K562 (cell line): ENCODE results near the gene LRTM1. TPM values are rescaled to one million over a fixed set of nuclear protein-coding genes. Genes with fewer than 3 reads are reported as not detected.

Experiments
- ATAC-seq: fragments of 200-7000 bp; cut with Tn5 transposase; 3 replicates; pipeline ENCODE4 v1.9.1; 2020; ENCODE audit warnings: moderate library complexity
- BruUV-seq: library from RNA; stranded (reverse); fragments of 400-500 nt; replicated peaks from 2 replicates; lab custom pipeline; 2021; lab: Mats Ljungman, UMichigan
- CTCF ChIA-PET: fragments of 300-600 bp; formaldehyde crosslinking; extraction: SDS; loops from one replicate; lab custom pipeline; 2021; ENCODE audit warnings: low intra/inter-chr PET ratio; lab: Yijun Ruan, JAX
- POLR2A ChIA-PET: fragments of 300-600, 350-650 bp; sonication (Branson Sonifier 250); formaldehyde crosslinking; extraction: SDS; loops from one replicate; lab custom pipeline; 2021; ENCODE audit warnings: antibody characterized with exemption, inconsistent platforms; lab: Yijun Ruan, JAX
- DNase-seq, 4 experiments: peaks; one replicate each; pipeline versions ENCODE4 v3.0.0 to v3.0.0-alpha.2; 2011 to 2018; ENCODE audit warnings: low spot score in 3 of 4, mixed read lengths in 3 of 4; ENCODE audit errors: extremely low read depth in 1 of 4
- FAIRE-seq: peaks from 2 replicates; lab custom pipeline; 2011; peaks lifted over from hg19 to GRCh38; lab: Jason Lieb, UNC
- H2AFZ ChIP-seq: 2 replicates; pipeline ENCODE4 v1.6.0; 2011; ENCODE audit warnings: low read depth, low read length, control low read depth, inconsistent platforms
- H3K27ac ChIP-seq: fragments of 200-600 bp; 3 replicates; pipeline ENCODE4 v1.8.0; 2011; ENCODE audit warnings: low read depth, mild to moderate bottlenecking, control low read depth, inconsistent platforms, low read length, moderate library complexity, mixed read lengths; ENCODE audit errors: extremely low read depth
- H3K27me3 ChIP-seq, 2 experiments: fragments of 300-600 bp in 1 of 2; 2 replicates in 1 of 2; 3 replicates in 1 of 2; pipeline versions ENCODE4 v1.6.0 to v1.8.0; 2011; ENCODE audit warnings: inconsistent platforms in 2 of 2, low read length in 2 of 2, mild to moderate bottlenecking in 1 of 2, mixed read lengths in 1 of 2, moderate library complexity in 1 of 2; ENCODE audit not compliant: control insufficient read depth in 2 of 2, insufficient read depth in 2 of 2
- H3K36me3 ChIP-seq: fragments of 300-600 bp; 3 replicates; pipeline ENCODE4 v1.8.0; 2011; ENCODE audit warnings: mild to moderate bottlenecking, low read length, inconsistent platforms; ENCODE audit not compliant: control insufficient read depth, insufficient read depth
- H3K4me1 ChIP-seq, 2 experiments: fragments of 200-600 bp in 1 of 2; replicated peaks in 1 of 2; 2 replicates in 1 of 2; 3 replicates in 1 of 2; pipeline versions ENCODE4 v1.5.1 to v1.8.0; 2011; ENCODE audit warnings: inconsistent platforms in 2 of 2, low read length in 2 of 2, mild to moderate bottlenecking in 1 of 2, mixed read lengths in 1 of 2, moderate library complexity in 1 of 2; ENCODE audit not compliant: control insufficient read depth in 2 of 2, insufficient read depth in 2 of 2
- H3K4me2 ChIP-seq: 2 replicates; pipeline ENCODE4 v1.6.1; 2011; ENCODE audit warnings: low read length, control low read depth, inconsistent platforms, mixed read lengths; ENCODE audit not compliant: insufficient read depth
- H3K4me3 ChIP-seq: fragments of 200-600 bp; sonication (generic), shearing (Covaris generic); 2 replicates; pipeline ENCODE4 v1.5.1; 2016; ENCODE audit warnings: control low read depth, inconsistent platforms
- H3K79me2 ChIP-seq: fragments of 200-600 bp; 3 replicates; pipeline ENCODE4 v1.8.0; 2011; ENCODE audit warnings: low read length, inconsistent platforms; ENCODE audit not compliant: control insufficient read depth, insufficient read depth
- H3K9ac ChIP-seq, 2 experiments: 2 replicates each; pipeline versions ENCODE4 v1.6.0 to v1.6.1; 2011; ENCODE audit warnings: low read depth in 2 of 2, low read length in 2 of 2, control low read depth in 1 of 2, inconsistent platforms in 1 of 2, mild to moderate bottlenecking in 1 of 2, mixed read lengths in 1 of 2; ENCODE audit not compliant: insufficient read depth in 1 of 2
- H3K9me1 ChIP-seq: one replicate; pipeline ENCODE4 v1.6.0; 2011; ENCODE audit warnings: inconsistent platforms, mild to moderate bottlenecking, low read length, moderate library complexity; ENCODE audit not compliant: control insufficient read depth, insufficient read depth
- H3K9me3 ChIP-seq: replicated peaks from 2 replicates; pipeline ENCODE4 v1.5.1; 2011; ENCODE audit warnings: low read depth, low read length, inconsistent platforms; ENCODE audit not compliant: control insufficient read depth, insufficient read depth
- H4K20me1 ChIP-seq: replicated peaks from 2 replicates; pipeline ENCODE4 v1.6.1; 2011; ENCODE audit warnings: low read length, inconsistent platforms, mixed read lengths; ENCODE audit not compliant: control insufficient read depth, insufficient read depth
- EHMT2 ChIP-seq: fragments of 450-650 bp; IDR thresholded peaks from 2 replicates; pipeline ENCODE4 v1.6.1; 2018; ENCODE audit warnings: antibody characterized with exemption
- EP400 ChIP-seq: fragments of 450-650 bp; IDR thresholded peaks from 2 replicates; pipeline ENCODE4 v1.6.1; 2017; ENCODE audit warnings: antibody characterized with exemption, mild to moderate bottlenecking, moderate library complexity
- HNRNPK ChIP-seq: fragments of 200-400 bp; formaldehyde crosslinking; IDR thresholded peaks from one replicate; pipeline ENCODE4 v1.6.1; 2018; ENCODE audit warnings: mild to moderate bottlenecking, low read depth, low read length; ENCODE audit not compliant: poor library complexity, severe bottlenecking
- RBM22 ChIP-seq: fragments of 200-400 bp; formaldehyde crosslinking; IDR thresholded peaks from 2 replicates; pipeline ENCODE4 v1.6.1; 2018; ENCODE audit warnings: low read length, low read depth; ENCODE audit not compliant: poor library complexity, severe bottlenecking
- ZNF592 ChIP-seq: fragments of 450-650 bp; IDR thresholded peaks from 2 replicates; pipeline ENCODE4 v1.6.1; 2017; ENCODE audit warnings: antibody characterized with exemption, mild to moderate bottlenecking
- WGBS: fragments of 100-300 bp; shearing (Covaris generic); methylation state at CpG from one replicate; pipeline ENCODE4 v1.1.6; 2016; ENCODE audit warnings: low coverage, mixed read lengths; ENCODE audit not compliant: insufficient coverage; ENCODE audit errors: missing lambda C conversion rate; 5-methylcytosine and 5-hydroxymethylcytosine counted together
- in situ Hi-C: fragments of 300-500 bp; cut with MboI; formaldehyde crosslinking; loops from 4 replicates; pipeline ENCODE4 v1.15.0; 2018; ENCODE audit warnings: inconsistent platforms, mixed read lengths
- intact Hi-C: fragments of 100-400 bp; cut with micrococcal nuclease; formaldehyde crosslinking; loops from 2 replicates; pipeline ENCODE4 v1.14.2; 2022
- polyA plus RNA-seq, 8 experiments: library from polyadenylated mRNA; depleted of rRNA in 4 of 8; stranded (reverse) in 5 of 8; unstranded in 3 of 8; fragments of >200 nt; fragmentation: Nextera tagmentation in 2 of 8; fragmentation: Illumina TruSeq in 1 of 8; extraction: Ambion mirVana in 2 of 8; extraction: Trizol in 1 of 8; gene quantifications; 2 replicates each; pipeline versions ENCODE4 v1.2.1 to v1.2.3, GENCODE V29; 2011 to 2014; ENCODE audit warnings: inconsistent platforms in 1 of 8, missing spikeins in 1 of 8
- total RNA-seq, 7 experiments: library from RNA; depleted of rRNA in 6 of 7; stranded (reverse); fragments of >200 nt in 6 of 7; fragmentation: Illumina TruSeq in 2 of 7; extraction: Trizol in 2 of 7; gene quantifications; 2 replicates each; pipeline versions ENCODE4 v1.2.1 to v1.2.3, GENCODE V29; 2011 to 2021; ENCODE audit warnings: low replicate concordance in 1 of 7
- TF ChIP-seq, protein P1 (sequence below): fragments of 250-450 bp; sonication (Bioruptor Pico); IDR thresholded peaks from 2 replicates; pipeline ENCODE4 v1.4.0; 2020

LRTM1 gene
- total and polyA plus RNA-seq, 9 of the 15 experiments (the other 6 are each of a cell fraction or from before 2014, with no cell fraction given) = not detected

DNA sequence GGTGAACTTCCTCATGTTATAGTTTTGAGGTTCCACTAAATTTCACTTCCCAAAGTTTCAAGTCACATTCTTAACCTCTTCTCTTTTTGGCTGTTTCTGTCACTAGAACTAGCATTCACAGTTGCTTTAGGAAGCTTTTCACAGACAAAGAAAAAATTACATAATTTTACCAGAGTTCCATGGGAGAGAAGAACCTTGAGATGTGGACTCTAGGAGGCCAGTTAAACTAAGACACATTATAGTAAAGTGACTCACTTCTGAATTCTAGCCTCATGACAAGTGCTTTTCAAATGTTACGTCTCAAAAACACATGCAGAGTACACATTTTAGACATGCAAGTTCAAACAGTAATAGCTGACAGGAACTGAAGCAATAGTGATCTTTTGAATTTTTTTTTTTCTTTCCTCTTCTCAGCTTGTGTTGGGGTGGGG lies 39.9 kb upstream of the LRTM1 start:
- no TSS peak for BruUV-seq
- in situ Hi-C loops = no loop called here
- no peak for TF ChIP-seq ZNF592
- TF ChIP-seq EHMT2 = no peak
- no peak for TF ChIP-seq RBM22
- no peak for TF ChIP-seq EP400
- TF ChIP-seq HNRNPK = no peak
- TF ChIP-seq, protein P1, sequence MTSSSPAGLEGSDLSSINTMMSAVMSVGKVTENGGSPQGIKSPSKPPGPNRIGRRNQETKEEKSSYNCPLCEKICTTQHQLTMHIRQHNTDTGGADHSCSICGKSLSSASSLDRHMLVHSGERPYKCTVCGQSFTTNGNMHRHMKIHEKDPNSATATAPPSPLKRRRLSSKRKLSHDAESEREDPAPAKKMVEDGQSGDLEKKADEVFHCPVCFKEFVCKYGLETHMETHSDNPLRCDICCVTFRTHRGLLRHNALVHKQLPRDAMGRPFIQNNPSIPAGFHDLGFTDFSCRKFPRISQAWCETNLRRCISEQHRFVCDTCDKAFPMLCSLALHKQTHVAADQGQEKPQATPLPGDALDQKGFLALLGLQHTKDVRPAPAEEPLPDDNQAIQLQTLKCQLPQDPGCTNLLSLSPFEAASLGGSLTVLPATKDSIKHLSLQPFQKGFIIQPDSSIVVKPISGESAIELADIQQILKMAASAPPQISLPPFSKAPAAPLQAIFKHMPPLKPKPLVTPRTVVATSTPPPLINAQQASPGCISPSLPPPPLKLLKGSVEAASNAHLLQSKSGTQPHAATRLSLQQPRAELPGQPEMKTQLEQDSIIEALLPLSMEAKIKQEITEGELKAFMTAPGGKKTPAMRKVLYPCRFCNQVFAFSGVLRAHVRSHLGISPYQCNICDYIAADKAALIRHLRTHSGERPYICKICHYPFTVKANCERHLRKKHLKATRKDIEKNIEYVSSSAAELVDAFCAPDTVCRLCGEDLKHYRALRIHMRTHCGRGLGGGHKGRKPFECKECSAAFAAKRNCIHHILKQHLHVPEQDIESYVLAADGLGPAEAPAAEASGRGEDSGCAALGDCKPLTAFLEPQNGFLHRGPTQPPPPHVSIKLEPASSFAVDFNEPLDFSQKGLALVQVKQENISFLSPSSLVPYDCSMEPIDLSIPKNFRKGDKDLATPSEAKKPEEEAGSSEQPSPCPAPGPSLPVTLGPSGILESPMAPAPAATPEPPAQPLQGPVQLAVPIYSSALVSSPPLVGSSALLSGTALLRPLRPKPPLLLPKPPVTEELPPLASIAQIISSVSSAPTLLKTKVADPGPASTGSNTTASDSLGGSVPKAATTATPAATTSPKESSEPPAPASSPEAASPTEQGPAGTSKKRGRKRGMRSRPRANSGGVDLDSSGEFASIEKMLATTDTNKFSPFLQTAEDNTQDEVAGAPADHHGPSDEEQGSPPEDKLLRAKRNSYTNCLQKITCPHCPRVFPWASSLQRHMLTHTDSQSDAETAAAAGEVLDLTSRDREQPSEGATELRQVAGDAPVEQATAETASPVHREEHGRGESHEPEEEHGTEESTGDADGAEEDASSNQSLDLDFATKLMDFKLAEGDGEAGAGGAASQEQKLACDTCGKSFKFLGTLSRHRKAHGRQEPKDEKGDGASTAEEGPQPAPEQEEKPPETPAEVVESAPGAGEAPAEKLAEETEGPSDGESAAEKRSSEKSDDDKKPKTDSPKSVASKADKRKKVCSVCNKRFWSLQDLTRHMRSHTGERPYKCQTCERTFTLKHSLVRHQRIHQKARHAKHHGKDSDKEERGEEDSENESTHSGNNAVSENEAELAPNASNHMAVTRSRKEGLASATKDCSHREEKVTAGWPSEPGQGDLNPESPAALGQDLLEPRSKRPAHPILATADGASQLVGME (CRISPR knock-in tag) = no peak

More for the DNA sequence above, 39.9 kb upstream of the LRTM1 start:
- H3K79me2 ChIP-seq = no peaks in the 10 kb centered on the region
- no peaks in the 10 kb centered on the region for H3K36me3 ChIP-seq
- 10% methylated on average over 1 of the region's 1 CpG for WGBS
- H3K9me3 ChIP-seq = no peaks in the 10 kb centered on the region
- H3K27me3 ChIP-seq = no peaks in the 10 kb centered on the region
- POLR2A ChIA-PET = no interaction called here
- peaks cover 0 to 3% of the 10 kb centered on the region in 2 experiments; a peak in 3 of 5 replicates for H3K4me1 ChIP-seq
- CTCF ChIA-PET = no interaction called here
- H3K9me1 ChIP-seq = no peaks in the 10 kb centered on the region
- no peak overlapping the region for H3K9ac ChIP-seq
- intact Hi-C loops = no loop called here
- H4K20me1 ChIP-seq = no peaks in the 10 kb centered on the region
- no peak overlapping the region for H3K4me2 ChIP-seq
- FAIRE-seq (no peak), ATAC-seq (no peak), DNase-seq (no peak)
- H3K4me3 ChIP-seq = no peak overlapping the region
- no peak overlapping the region for H2AFZ ChIP-seq
- H3K27ac ChIP-seq = no peak overlapping the region
